GM23338 (cell line): ENCODE data around the gene OPN1SW. TPM values are rescaled to one million over a fixed set of nuclear protein-coding genes. Genes with fewer than 3 reads are reported as not detected.

Experiments used
- ATAC-seq: fragments of 200-7000 bp; cut with Tn5 transposase; 3 replicates; pipeline ENCODE4 v1.9.1; 2020
- DNase-seq: peaks from one replicate; pipeline ENCODE4 v3.0.0-alpha.2; 2015; ENCODE audit warnings: low spot score
- H2AFZ ChIP-seq: fragments of 200-600 bp; sonication (generic); 2 replicates; pipeline ENCODE4 v1.8.0; 2016; ENCODE audit warnings: antibody characterized with exemption, mild to moderate bottlenecking, moderate library complexity
- H3F3A ChIP-seq: fragments of 200-600 bp; sonication (generic); replicated peaks from 2 replicates; pipeline ENCODE4 v1.8.0; 2017; ENCODE audit warnings: antibody characterized with exemption, mixed run types, low read depth
- H3K27ac ChIP-seq: fragments of 200-600 bp; sonication (generic); 2 replicates; pipeline ENCODE4 v1.6.1; 2016; ENCODE audit warnings: low read depth
- H3K27me3 ChIP-seq: fragments of 200-600 bp; sonication (generic); 2 replicates; pipeline ENCODE4 v1.8.0; 2016; ENCODE audit warnings: mild to moderate bottlenecking, mixed run types, moderate library complexity; ENCODE audit not compliant: insufficient read depth
- H3K36me3 ChIP-seq: fragments of 200-600 bp; sonication (generic); 2 replicates; pipeline ENCODE4 v1.8.0; 2016; ENCODE audit warnings: mild to moderate bottlenecking; ENCODE audit not compliant: insufficient read depth
- H3K4me1 ChIP-seq: fragments of 200-600 bp; sonication (generic); 2 replicates; pipeline ENCODE4 v1.8.0; 2016; ENCODE audit warnings: mild to moderate bottlenecking, moderate library complexity; ENCODE audit not compliant: insufficient read depth
- H3K4me2 ChIP-seq: fragments of 200-600 bp; sonication (generic); 2 replicates; pipeline ENCODE4 v1.7.1; 2017; ENCODE audit warnings: mixed run types
- H3K4me3 ChIP-seq: fragments of 200-600 bp; sonication (generic); 2 replicates; pipeline ENCODE4 v1.6.1; 2016; ENCODE audit warnings: mixed run types
- H3K79me2 ChIP-seq: fragments of 200-600 bp; sonication (generic); replicated peaks from 2 replicates; pipeline ENCODE4 v1.8.0; 2017; ENCODE audit warnings: mild to moderate bottlenecking; ENCODE audit not compliant: insufficient read depth
- H3K9me2 ChIP-seq: fragments of 200-600 bp; sonication (generic); 2 replicates; pipeline ENCODE4 v1.8.0; 2017; ENCODE audit not compliant: insufficient read depth
- H4K20me1 ChIP-seq: fragments of 200-600 bp; sonication (generic); replicated peaks from 2 replicates; pipeline ENCODE4 v1.8.0; 2017; ENCODE audit warnings: mild to moderate bottlenecking; ENCODE audit not compliant: insufficient read depth
- H3K27ac Mint-ChIP-seq: 2 replicates; pipeline ENCODE4 v1.8.0; 2020; ENCODE audit warnings: inconsistent platforms, mild to moderate bottlenecking, moderate library complexity, mixed read lengths
- H3K27me3 Mint-ChIP-seq: 3 replicates; pipeline ENCODE4 v1.8.0; 2022; ENCODE audit warnings: low read depth, mild to moderate bottlenecking, moderate library complexity, mixed read lengths, inconsistent platforms; ENCODE audit not compliant: insufficient read depth, poor library complexity
- H3K36me3 Mint-ChIP-seq: 3 replicates; pipeline ENCODE4 v1.8.0; 2021; ENCODE audit warnings: low read depth, mild to moderate bottlenecking, inconsistent platforms, moderate library complexity, mixed read lengths
- H3K4me1 Mint-ChIP-seq: 3 replicates; pipeline ENCODE4 v1.8.0; 2020; ENCODE audit warnings: mild to moderate bottlenecking, inconsistent platforms, mixed read lengths
- H3K4me3 Mint-ChIP-seq: 3 replicates; pipeline ENCODE4 v1.8.0; 2021; ENCODE audit warnings: moderate library complexity, mild to moderate bottlenecking, inconsistent platforms, mixed read lengths
- H3K9me3 Mint-ChIP-seq: 3 replicates; pipeline ENCODE4 v1.8.0; 2020; ENCODE audit warnings: moderate library complexity, mild to moderate bottlenecking, inconsistent platforms, mixed read lengths
- CREB1 ChIP-seq: fragments of 250-450 bp; sonication (Bioruptor Pico); IDR thresholded peaks from 2 replicates; pipeline ENCODE4 v1.5.0; 2020; ENCODE audit warnings: low read depth, mild to moderate bottlenecking, moderate library complexity
- CTCF ChIP-seq, 2 experiments: fragments of 200-600 bp in 1 of 2; sonication (generic) in 1 of 2; conservative IDR thresholded peaks; 2 replicates each; pipeline versions ENCODE4 v1.5.1 to v1.6.1; 2016 to 2017; ENCODE audit warnings: antibody characterized with exemption in 2 of 2, low read depth in 2 of 2, mild to moderate bottlenecking in 2 of 2, moderate library complexity in 1 of 2
- ETS1 ChIP-seq: IDR thresholded peaks from 2 replicates; pipeline ENCODE4 v1.6.1; 2016; ENCODE audit warnings: antibody characterized with exemption
- EZH2 ChIP-seq: fragments of 200-600 bp; sonication (generic); IDR thresholded peaks from one replicate; pipeline ENCODE4 v1.8.0; 2017; ENCODE audit warnings: antibody characterized with exemption, mild to moderate bottlenecking, low read depth; ENCODE audit not compliant: unreplicated experiment
- EZH2phosphoT487 ChIP-seq: fragments of 200-600 bp; sonication (generic); IDR thresholded peaks from one replicate; pipeline ENCODE4 v1.8.1; 2018; ENCODE audit warnings: antibody characterized with exemption; ENCODE audit not compliant: unreplicated experiment
- POLR2AphosphoS5 ChIP-seq: IDR thresholded peaks from 2 replicates; pipeline ENCODE4 v1.6.1; 2016; ENCODE audit warnings: antibody characterized with exemption, low read depth
- STAT1 ChIP-seq: IDR thresholded peaks from one replicate; pipeline ENCODE4 v1.6.1; 2016; ENCODE audit warnings: antibody characterized with exemption; ENCODE audit not compliant: unreplicated experiment
- ZNF114 ChIP-seq: fragments of 250-450 bp; sonication (Bioruptor Pico); IDR thresholded peaks from 2 replicates; pipeline ENCODE4 v1.5.0; 2020; ENCODE audit warnings: mild to moderate bottlenecking, moderate library complexity
- ZNF331 ChIP-seq: fragments of 250-450 bp; sonication (Bioruptor Pico); IDR thresholded peaks from 2 replicates; pipeline ENCODE4 v1.5.0; 2020; ENCODE audit warnings: low read depth, mild to moderate bottlenecking, moderate library complexity
- ZNF462 ChIP-seq: fragments of 250-450 bp; sonication (Bioruptor Pico); IDR thresholded peaks from 2 replicates; pipeline ENCODE4 v1.5.0; 2020; ENCODE audit warnings: mild to moderate bottlenecking, moderate library complexity
- polyA plus RNA-seq: library from polyadenylated mRNA; unstranded; fragments of >200 nt; fragmentation: Nextera tagmentation; extraction: Ambion mirVana; gene quantifications from 2 replicates; pipeline ENCODE4 v1.2.1, GENCODE V29; 2016
- total RNA-seq: library from RNA; depleted of rRNA; stranded (reverse); fragments of >200 nt; shearing (Covaris generic); gene quantifications from 2 replicates; pipeline ENCODE4 v1.2.3, GENCODE V29; 2014

Gene OPN1SW
- total and polyA plus RNA-seq, 2 experiments from 2014 or later: 0.50 TPM; not detected in 1

GRCh38 chr7:128790315-128791041 is 14.9 kb upstream of the OPN1SW start:
- Histone ChIP-seq H3K36me3 (no peaks in the 10 kb centered on the region), H3K79me2 (no peaks in the 10 kb centered on the region), H3K4me1 (peaks cover 26% of the 10 kb centered on the region), H3K4me2 (peak overlapping the region; percentile 92), H3K27me3 (no peaks in the 10 kb centered on the region), H3K27ac (no peak overlapping the region), H3F3A (no peaks in the 10 kb centered on the region), H2AFZ (peak overlapping the region; percentile 99), H3K4me3 (peak overlapping the region; percentile 85), H4K20me1 (no peaks in the 10 kb centered on the region), H3K9me2 (no peaks in the 10 kb centered on the region)
- H3K4me1 Mint-ChIP-seq: peaks cover 30% of the 10 kb centered on the region
- peak overlapping the region; percentile 78 for H3K4me3 Mint-ChIP-seq
- peak; percentile 47 for ATAC-seq
- no peak for TF ChIP-seq EZH2
- peak; percentile 41; the same call in 1 of the 2 replicates for TF ChIP-seq ETS1
- no peak for TF ChIP-seq ZNF114
- TF ChIP-seq STAT1: no peak
- TF ChIP-seq CREB1 (CRISPR knock-in tag): no peak
- no peak for TF ChIP-seq EZH2phosphoT487
- TF ChIP-seq ZNF462 (CRISPR knock-in tag): no peak
- no peak for TF ChIP-seq CTCF (conservative IDR thresholded peaks at IDR 0.05; ENCODE audit: low read depth in 2 of 2)
- TF ChIP-seq POLR2AphosphoS5: 0 out of 2 replicates have a peak, but pooled peaks have one; percentile 28
- no peak for TF ChIP-seq ZNF331 (CRISPR knock-in tag)
- no peak overlapping the region for H3K27ac Mint-ChIP-seq
- DNase-seq: peak; percentile 62
- H3K36me3 Mint-ChIP-seq: peaks cover 11% of the 10 kb centered on the region
- H3K9me3 Mint-ChIP-seq: no peaks in the 10 kb centered on the region
- H3K27me3 Mint-ChIP-seq: peaks cover 13% of the 10 kb centered on the region
